PFSK-1 (cell line): ENCODE measurements around the gene CIITA.

Source experiments
- FOXP2 ChIP-seq: optimal IDR thresholded peaks from 2 replicates; pipeline ENCODE3; 2011; ENCODE audit warnings: borderline replicate concordance, control low read depth, inconsistent platforms; ENCODE audit not compliant: insufficient read depth; ENCODE audit errors: extremely low read length, extremely low read depth
- POLR2AphosphoS5 ChIP-seq: IDR thresholded peaks from 2 replicates; pipeline ENCODE4 v1.6.1; 2012; ENCODE audit warnings: low read depth, mild to moderate bottlenecking, control low read depth, low read length, moderate library complexity
- SIN3A ChIP-seq: IDR thresholded peaks from 2 replicates; pipeline ENCODE4 v1.6.1; 2012; ENCODE audit warnings: mild to moderate bottlenecking, low read length, moderate library complexity, borderline replicate concordance; ENCODE audit not compliant: insufficient read depth
- TAF1 ChIP-seq: IDR thresholded peaks from 2 replicates; pipeline ENCODE4 v1.6.1; 2012; ENCODE audit warnings: low read length, control low read depth, borderline replicate concordance; ENCODE audit not compliant: insufficient read depth
- TF ChIP-seq, protein P1 (sequence below), 2 experiments: IDR thresholded peaks; 2 replicates each; pipeline versions ENCODE4 v1.6.1 to v1.8.0; 2011 to 2012; ENCODE audit warnings: low read depth in 2 of 2, low read length in 2 of 2, control low read depth in 1 of 2, inconsistent platforms in 1 of 2, mild to moderate bottlenecking in 1 of 2, moderate library complexity in 1 of 2; ENCODE audit not compliant: insufficient read depth in 1 of 2

CIITA gene

DNA sequence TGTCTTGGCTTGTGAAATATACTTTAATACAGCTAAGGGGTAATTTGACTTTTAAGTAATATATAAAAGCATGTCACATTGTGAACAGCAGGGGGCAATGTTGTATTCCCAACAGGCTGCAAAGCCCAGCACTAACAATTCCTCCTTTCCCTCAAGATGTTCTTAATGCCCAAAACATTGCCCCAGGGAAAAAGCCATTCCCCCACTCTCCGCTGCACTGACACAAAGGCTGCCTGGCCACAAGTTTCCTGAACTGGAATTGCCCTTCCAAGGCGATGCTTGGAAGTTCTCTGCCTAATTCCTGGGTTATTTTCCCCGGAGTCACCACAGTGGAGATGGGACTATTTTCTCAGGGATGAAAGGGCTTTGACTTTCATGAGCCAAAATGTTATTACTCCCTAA is 94.6 kb downstream of the CIITA start:
- TF ChIP-seq SIN3A (no peak), FOXP2 (no peak), TAF1 (no peak), POLR2AphosphoS5 (no peak)
- TF ChIP-seq, protein P1, sequence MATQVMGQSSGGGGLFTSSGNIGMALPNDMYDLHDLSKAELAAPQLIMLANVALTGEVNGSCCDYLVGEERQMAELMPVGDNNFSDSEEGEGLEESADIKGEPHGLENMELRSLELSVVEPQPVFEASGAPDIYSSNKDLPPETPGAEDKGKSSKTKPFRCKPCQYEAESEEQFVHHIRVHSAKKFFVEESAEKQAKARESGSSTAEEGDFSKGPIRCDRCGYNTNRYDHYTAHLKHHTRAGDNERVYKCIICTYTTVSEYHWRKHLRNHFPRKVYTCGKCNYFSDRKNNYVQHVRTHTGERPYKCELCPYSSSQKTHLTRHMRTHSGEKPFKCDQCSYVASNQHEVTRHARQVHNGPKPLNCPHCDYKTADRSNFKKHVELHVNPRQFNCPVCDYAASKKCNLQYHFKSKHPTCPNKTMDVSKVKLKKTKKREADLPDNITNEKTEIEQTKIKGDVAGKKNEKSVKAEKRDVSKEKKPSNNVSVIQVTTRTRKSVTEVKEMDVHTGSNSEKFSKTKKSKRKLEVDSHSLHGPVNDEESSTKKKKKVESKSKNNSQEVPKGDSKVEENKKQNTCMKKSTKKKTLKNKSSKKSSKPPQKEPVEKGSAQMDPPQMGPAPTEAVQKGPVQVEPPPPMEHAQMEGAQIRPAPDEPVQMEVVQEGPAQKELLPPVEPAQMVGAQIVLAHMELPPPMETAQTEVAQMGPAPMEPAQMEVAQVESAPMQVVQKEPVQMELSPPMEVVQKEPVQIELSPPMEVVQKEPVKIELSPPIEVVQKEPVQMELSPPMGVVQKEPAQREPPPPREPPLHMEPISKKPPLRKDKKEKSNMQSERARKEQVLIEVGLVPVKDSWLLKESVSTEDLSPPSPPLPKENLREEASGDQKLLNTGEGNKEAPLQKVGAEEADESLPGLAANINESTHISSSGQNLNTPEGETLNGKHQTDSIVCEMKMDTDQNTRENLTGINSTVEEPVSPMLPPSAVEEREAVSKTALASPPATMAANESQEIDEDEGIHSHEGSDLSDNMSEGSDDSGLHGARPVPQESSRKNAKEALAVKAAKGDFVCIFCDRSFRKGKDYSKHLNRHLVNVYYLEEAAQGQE (IDR thresholded peaks at IDR 0.05; ENCODE audit: insufficient read depth in 1 of 2, low read depth in 2 of 2, low read length in 2 of 2) = no peak

DNA sequence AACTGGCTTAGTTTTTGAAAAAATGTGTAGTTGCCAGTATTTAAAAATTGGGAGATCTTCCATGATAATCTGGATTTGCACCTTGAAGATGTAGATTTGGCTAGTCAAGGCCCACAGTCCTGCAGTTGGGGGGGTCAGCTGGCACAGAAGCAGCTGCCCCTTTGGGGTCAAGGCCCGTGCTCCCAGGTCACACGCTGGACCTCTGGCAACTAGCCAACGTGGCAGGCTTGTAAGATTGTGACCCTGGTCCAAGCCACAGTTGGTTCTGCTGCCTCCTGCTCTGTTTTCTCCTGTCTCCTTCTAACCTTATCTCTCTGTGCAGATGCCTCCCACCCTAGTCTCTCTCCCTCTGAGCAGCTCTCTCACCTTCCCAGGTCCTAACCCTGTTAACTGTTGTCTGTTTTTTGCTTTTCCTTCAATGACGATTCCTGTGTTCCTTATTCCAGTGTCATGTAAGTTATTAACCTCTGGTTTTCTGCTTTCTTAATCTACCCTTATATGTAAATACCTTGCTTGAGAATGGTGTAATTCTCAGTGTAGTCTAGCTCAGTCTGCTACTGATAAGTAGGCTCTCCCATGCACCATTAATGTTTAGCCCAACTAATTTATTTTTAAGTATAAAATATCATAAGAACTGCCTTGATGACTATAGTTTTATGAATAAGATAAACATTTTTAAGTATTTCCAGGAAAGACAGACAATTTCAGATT is 95.3 kb downstream of the CIITA start:
- TF ChIP-seq SIN3A (no peak), FOXP2 (no peak), TAF1 (no peak), POLR2AphosphoS5 (no peak)
- TF ChIP-seq, protein P1 (IDR thresholded peaks at IDR 0.05; ENCODE audit: insufficient read depth in 1 of 2, low read depth in 2 of 2, low read length in 2 of 2) = no peak

DNA sequence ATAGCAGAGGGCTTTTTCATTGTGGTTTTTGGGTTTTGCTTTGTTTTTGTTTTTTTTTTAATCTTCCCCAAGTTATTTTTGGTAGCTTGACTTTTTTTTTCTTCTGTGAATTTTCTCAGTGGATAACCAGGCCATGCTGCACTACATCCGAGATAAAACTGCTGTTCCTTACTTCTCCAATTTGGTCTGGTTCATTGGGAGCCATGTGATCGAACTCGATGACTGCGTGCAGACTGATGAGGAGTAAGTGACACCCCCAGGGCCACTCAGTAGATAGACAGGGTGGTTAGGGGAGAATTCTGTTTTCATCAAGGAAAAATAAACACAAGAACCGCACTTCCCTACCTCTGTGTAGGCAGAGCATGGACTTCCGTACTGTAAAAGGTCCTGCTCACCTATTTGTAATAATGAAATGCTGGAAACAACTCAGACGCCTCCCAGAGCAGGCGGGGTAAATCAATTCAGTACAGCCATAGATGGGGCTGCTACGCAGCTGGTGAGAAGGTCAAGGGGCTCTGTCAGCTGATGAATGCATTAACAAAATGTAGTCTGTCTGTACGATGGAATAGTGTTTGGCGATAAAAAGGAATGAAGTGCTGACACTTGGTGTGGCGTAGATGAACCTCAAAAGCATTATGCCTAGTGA is 95.9 kb downstream of the CIITA start:
- no peak for TF ChIP-seq SIN3A
- TF ChIP-seq FOXP2 = no peak
- TF ChIP-seq, protein P1 (IDR thresholded peaks at IDR 0.05; ENCODE audit: insufficient read depth in 1 of 2, low read depth in 2 of 2, low read length in 2 of 2) = no peak

DNA sequence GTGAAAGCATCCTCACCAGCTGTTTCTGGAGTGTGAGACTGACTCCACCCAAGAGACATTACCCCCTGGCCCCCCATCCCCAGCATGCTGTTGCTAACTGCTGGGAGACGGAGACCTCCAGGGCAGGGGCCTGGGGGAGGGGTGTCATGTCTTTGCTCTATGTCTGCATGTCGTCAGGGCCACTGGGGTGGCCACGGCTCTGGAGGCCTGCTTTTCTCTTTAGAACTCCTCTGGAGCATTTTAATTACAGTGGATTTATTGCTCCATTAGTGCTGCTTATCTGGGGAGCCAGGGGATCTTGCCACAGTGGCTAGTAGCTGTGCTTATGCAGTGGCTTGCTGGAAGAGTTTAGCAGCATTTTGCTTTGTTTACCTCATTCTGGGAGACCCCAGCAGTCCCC is 99.6 kb downstream of the CIITA start:
- TF ChIP-seq TAF1 (no peak), FOXP2 (no peak), SIN3A (no peak), POLR2AphosphoS5 (no peak)
- TF ChIP-seq, protein P1 (IDR thresholded peaks at IDR 0.05; ENCODE audit: insufficient read depth in 1 of 2, low read depth in 2 of 2, low read length in 2 of 2) = no peak

DNA sequence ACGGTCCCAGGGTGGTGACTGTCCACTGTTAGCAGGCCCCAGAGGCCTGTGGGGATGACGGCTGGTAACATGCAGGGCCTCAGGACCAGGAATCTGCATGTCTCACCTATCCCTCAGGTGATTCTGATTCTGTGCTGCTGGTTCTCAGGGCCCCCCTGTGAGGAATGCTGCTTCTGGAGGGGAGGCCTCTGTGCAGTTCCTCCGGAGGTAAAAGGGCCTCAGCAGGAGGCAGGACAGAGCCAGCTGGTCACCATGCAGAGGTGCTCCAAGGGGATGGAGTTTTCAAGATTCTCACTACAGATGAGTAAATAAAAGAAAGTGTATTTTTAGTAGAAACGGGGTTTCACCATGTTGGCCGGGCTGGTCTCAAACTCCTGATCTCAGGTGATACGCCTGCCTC is 101.1 kb downstream of the CIITA start:
- TF ChIP-seq TAF1 = no peak
- TF ChIP-seq, protein P1 (IDR thresholded peaks at IDR 0.05; ENCODE audit: insufficient read depth in 1 of 2, low read depth in 2 of 2, low read length in 2 of 2) = no peak
- TF ChIP-seq FOXP2 = no peak
- no peak for TF ChIP-seq POLR2AphosphoS5
- no peak for TF ChIP-seq SIN3A
